Neural crest cell (in vitro differentiated cells): ENCODE results near the gene RBM42. TPM values are rescaled to one million over a fixed set of nuclear protein-coding genes. Genes with fewer than 3 reads are reported as not detected.

Source experiments
- DNase-seq: peaks from one replicate; pipeline ENCODE4 v3.0.0; 2021; ENCODE audit warnings: low read depth, mixed read lengths, low spot score
- H3K27ac Mint-ChIP-seq: one replicate; pipeline ENCODE4 v1.8.0; 2021; ENCODE audit warnings: mild to moderate bottlenecking, mixed read lengths; ENCODE audit not compliant: unreplicated experiment
- H3K27me3 Mint-ChIP-seq: 2 replicates; pipeline ENCODE4 v1.8.0; 2021; ENCODE audit warnings: low read depth, mild to moderate bottlenecking, mixed read lengths
- H3K36me3 Mint-ChIP-seq: 2 replicates; pipeline ENCODE4 v1.8.0; 2021; ENCODE audit warnings: low read depth, mild to moderate bottlenecking, mixed read lengths
- H3K4me1 Mint-ChIP-seq: 2 replicates; pipeline ENCODE4 v1.8.0; 2021; ENCODE audit warnings: mixed read lengths
- H3K4me3 Mint-ChIP-seq: one replicate; pipeline ENCODE4 v1.8.0; 2021; ENCODE audit warnings: mild to moderate bottlenecking, mixed read lengths
- H3K9me3 Mint-ChIP-seq: 2 replicates; pipeline ENCODE4 v1.8.0; 2021; ENCODE audit warnings: mixed read lengths
- total RNA-seq: library from RNA; stranded (reverse); gene quantifications from 2 replicates; pipeline ENCODE4 v1.2.1, GENCODE V29; 2021
- TF ChIP-seq, protein P1 (sequence below): fragments of 200-600 bp; sonication (generic); conservative IDR thresholded peaks from 2 replicates; pipeline ENCODE4 v1.5.0; 2021; ENCODE audit warnings: antibody characterized with exemption, mild to moderate bottlenecking

Gene RBM42
- total RNA-seq, 1 donor from 2014 or later = 88.1 TPM

DNA sequence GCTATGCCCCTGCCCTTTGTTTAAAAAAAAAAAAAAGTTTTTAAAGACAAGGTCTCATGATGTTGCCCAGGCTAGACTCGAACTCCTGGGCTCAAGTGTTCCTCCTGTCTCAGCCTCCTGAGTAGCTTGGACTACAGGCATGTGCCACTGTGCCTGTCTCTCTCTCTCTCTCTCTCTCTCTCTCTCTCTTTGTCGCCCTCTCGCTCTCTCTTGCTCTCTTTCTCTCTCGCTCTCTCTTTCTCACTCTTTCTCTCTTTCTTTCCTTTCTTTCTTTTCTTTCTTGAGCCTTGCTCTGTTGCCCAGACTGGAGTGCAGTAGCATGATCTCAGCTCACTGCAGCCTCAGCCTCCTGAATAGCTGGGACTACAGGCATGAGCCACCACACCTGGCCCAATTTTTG, 26.8 kb downstream of the RBM42 start:
- Mint-ChIP-seq H3K4me3 (peak overlapping the region; percentile 15), H3K4me1 (no peaks in the 10 kb centered on the region), H3K9me3 (no peaks in the 10 kb centered on the region), H3K36me3 (peaks cover 14% of the 10 kb centered on the region), H3K27me3 (no peaks in the 10 kb centered on the region), H3K27ac (no peak overlapping the region)
- DNase-seq = no peak
- TF ChIP-seq, protein P1, sequence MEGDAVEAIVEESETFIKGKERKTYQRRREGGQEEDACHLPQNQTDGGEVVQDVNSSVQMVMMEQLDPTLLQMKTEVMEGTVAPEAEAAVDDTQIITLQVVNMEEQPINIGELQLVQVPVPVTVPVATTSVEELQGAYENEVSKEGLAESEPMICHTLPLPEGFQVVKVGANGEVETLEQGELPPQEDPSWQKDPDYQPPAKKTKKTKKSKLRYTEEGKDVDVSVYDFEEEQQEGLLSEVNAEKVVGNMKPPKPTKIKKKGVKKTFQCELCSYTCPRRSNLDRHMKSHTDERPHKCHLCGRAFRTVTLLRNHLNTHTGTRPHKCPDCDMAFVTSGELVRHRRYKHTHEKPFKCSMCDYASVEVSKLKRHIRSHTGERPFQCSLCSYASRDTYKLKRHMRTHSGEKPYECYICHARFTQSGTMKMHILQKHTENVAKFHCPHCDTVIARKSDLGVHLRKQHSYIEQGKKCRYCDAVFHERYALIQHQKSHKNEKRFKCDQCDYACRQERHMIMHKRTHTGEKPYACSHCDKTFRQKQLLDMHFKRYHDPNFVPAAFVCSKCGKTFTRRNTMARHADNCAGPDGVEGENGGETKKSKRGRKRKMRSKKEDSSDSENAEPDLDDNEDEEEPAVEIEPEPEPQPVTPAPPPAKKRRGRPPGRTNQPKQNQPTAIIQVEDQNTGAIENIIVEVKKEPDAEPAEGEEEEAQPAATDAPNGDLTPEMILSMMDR = no peak

DNA sequence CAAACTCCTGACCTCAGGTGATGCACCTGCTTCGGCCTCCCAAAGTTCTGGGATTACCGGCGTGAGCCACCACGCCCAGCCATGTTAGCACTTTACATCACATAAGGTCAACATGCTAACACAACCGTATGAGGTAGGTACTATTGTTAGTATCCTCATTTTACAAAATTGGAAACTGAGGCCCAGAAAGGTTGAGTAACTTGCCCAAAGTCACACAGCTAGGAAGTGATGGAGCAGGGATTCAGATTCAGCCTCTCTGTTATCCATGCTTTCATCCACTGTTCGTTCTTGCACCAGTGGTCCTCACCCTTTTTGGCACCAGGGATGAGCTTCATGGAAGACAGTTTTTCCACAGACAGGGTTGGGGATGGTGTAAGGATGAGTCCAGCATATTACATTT, 27.9 kb downstream of the RBM42 start:
- TF ChIP-seq, protein P1 = no peak
- H3K4me1 Mint-ChIP-seq = no peaks in the 10 kb centered on the region
- no peak for DNase-seq
- peaks cover 14% of the 10 kb centered on the region for H3K36me3 Mint-ChIP-seq
- no peak overlapping the region for H3K27ac Mint-ChIP-seq
- no peaks in the 10 kb centered on the region for H3K9me3 Mint-ChIP-seq
- H3K27me3 Mint-ChIP-seq = no peaks in the 10 kb centered on the region
- no peak overlapping the region for H3K4me3 Mint-ChIP-seq

DNA sequence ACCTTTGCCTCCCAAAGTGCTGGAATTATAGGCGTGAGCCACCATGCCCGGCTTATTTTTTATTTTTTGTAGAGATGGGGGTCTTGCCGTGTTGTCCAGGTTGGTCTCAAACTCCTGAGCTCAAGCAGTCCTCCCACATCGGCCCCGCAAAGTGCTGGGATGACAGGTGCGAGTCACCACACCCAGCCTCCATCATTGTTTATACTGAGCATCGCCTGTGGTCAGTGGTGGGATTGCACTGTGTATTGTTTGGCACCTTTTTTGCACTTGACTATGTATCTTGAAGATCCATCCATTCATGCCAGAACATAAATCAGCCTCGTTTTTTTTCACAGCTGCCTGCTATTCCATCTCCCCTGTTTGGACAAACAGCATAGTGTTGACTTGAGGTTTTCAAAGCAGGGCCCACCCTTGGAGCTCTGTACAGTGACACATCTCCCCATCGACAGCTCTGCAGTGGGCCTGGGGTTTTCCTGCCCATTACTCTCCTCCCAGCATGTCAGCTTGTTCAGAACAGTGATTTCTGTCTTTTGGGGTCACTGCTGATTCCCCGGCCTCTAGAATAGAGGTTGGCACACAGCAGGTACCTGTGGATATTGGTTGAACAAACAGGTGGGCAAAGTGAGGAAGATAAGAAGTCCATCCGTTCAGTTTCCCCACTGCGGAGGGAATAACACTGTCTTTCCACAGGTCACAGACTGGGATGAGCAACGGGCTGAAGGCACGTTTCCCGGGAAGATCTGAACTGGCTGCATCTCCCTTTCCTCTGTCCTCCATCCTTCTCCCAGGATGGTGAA, 29.3 kb downstream of the RBM42 start:
- TF ChIP-seq, protein P1 = peak; percentile 35
- peaks cover 14% of the 10 kb centered on the region for H3K36me3 Mint-ChIP-seq
- no peak for DNase-seq
- no peak overlapping the region for H3K27ac Mint-ChIP-seq
- H3K4me1 Mint-ChIP-seq = no peaks in the 10 kb centered on the region
- no peaks in the 10 kb centered on the region for H3K9me3 Mint-ChIP-seq
- no peak overlapping the region for H3K4me3 Mint-ChIP-seq
- no peaks in the 10 kb centered on the region for H3K27me3 Mint-ChIP-seq

DNA sequence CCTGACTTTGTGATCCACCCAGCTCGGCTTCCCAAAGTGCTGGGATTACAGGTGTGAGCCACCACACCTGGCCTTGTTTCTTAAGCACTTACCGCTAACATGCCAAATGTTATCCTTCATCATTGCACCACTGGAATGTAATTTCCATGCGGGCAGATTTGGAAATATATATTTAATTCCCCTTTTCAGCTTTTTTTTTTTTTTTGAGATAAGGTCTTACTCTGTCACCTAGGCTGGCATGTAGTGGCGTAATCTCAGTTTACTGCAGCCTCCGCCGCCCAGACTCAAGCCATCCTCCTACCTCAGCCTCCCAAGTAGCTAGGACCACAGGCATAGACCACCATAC, 33.1 kb downstream of the RBM42 start:
- H3K36me3 Mint-ChIP-seq = peaks cover 11% of the 10 kb centered on the region
- no peaks in the 10 kb centered on the region for H3K27me3 Mint-ChIP-seq

DNA sequence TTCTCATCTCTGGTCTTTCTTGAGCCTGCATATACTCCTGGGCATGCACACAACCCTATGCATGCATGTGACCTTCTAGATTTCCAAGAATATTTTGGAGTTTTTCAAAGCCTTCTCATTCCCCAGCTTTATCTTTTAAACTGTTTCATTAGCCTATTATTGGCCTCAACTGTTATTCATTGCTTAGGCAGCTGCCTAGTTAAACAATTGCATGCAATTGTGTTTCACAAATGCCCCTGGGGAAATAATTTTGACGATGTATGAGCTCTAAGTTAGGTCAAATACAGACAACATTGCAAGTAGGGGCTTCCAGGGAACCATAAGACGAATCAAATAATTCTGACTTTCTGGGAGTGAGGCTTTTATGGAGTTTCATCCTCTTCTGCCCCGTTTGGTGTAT, 35.1 kb downstream of the RBM42 start:
- no peaks in the 10 kb centered on the region for H3K9me3 Mint-ChIP-seq
- peaks cover 6% of the 10 kb centered on the region for H3K36me3 Mint-ChIP-seq
- no peak overlapping the region for H3K4me3 Mint-ChIP-seq
- TF ChIP-seq, protein P1 = no peak
- no peaks in the 10 kb centered on the region for H3K4me1 Mint-ChIP-seq
- H3K27ac Mint-ChIP-seq = no peak overlapping the region
- DNase-seq = no peak
- peaks cover 2% of the 10 kb centered on the region for H3K27me3 Mint-ChIP-seq

More for the DNA sequence above, 33.1 kb downstream of the RBM42 start:
- no peak for DNase-seq
- no peak overlapping the region for H3K4me3 Mint-ChIP-seq
- no peaks in the 10 kb centered on the region for H3K9me3 Mint-ChIP-seq
- no peaks in the 10 kb centered on the region for H3K4me1 Mint-ChIP-seq
- TF ChIP-seq, protein P1 = no peak
- H3K27ac Mint-ChIP-seq = no peak overlapping the region
